Activated naive CD8-positive, alpha-beta T cell treated with anti-CD3 and anti-CD28 coated beads, Interleukin-2, amount 10 ng/mL, durations not matched to agents 7 days and 5 days (primary cell): Measurements from ENCODE around the gene DDAH2. TPM values are rescaled to one million over a fixed set of nuclear protein-coding genes. Genes with fewer than 3 reads are reported as not detected.

Experiments used
- ATAC-seq: fragments of 150-1000 bp; cut with Tn5 transposase; one replicate; pipeline ENCODE4 v1.10.0; 2021; ENCODE audit warnings: low read depth, moderate library complexity
- POLR2A ChIA-PET: fragments of 350-600 bp; sonication (Branson Sonifier 250); formaldehyde crosslinking; loops from one replicate; lab custom pipeline; 2021; ENCODE audit warnings: antibody characterized with exemption; lab: Charles Lee
- DNase-seq: peaks from one replicate; pipeline ENCODE4 v3.0.0; 2021
- H3K27ac Mint-ChIP-seq: one replicate; pipeline ENCODE4 v1.8.0; 2022; ENCODE audit warnings: mild to moderate bottlenecking, mixed read lengths
- H3K27me3 Mint-ChIP-seq: one replicate; pipeline ENCODE4 v1.8.0; 2022; ENCODE audit warnings: mild to moderate bottlenecking, moderate library complexity, mixed read lengths
- H3K36me3 Mint-ChIP-seq: one replicate; pipeline ENCODE4 v1.8.0; 2021; ENCODE audit warnings: mild to moderate bottlenecking, mixed read lengths
- H3K4me1 Mint-ChIP-seq: one replicate; pipeline ENCODE4 v1.8.0; 2021; ENCODE audit warnings: mixed read lengths
- H3K4me3 Mint-ChIP-seq: one replicate; pipeline ENCODE4 v1.8.0; 2022; ENCODE audit warnings: mild to moderate bottlenecking, moderate library complexity, mixed read lengths
- H3K9me3 Mint-ChIP-seq: one replicate; pipeline ENCODE4 v1.8.0; 2021; ENCODE audit warnings: mixed read lengths
- microRNA-seq: library from miRNA; unstranded; fragments of <30 nt; microRNA quantifications from one replicate; pipeline ENCODE4 v1.2.0, GENCODE V29; 2022
- total RNA-seq, 2 experiments: library from RNA; stranded (reverse); gene quantifications; one replicate each; pipeline ENCODE4 v1.2.3, GENCODE V29; 2021

The DDAH2 gene
- total RNA-seq, 2 experiments from 2014 or later, result 28.3 to 29.1 TPM

DNA sequence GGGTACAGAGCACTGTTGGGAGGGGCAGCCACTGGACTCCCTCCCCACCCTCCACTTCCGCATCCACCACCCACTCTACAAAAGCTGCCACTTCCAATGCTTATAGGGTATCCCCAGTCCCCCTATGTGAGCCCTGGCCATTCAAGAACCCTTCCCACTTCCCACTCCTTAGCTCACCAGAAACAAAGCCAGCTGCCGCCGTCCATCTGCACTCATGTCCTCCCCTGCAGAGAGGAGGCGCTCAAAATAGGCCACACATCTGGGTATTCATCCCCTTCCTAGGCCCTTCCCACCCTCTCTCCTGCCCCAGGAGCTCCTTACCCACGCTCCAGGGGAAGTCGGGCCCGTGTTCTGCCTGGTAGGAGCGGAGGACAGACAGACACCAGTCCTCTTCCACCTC is 41.8 kb downstream of the DDAH2 start:
- ATAC-seq, result no peak
- no peaks in the 10 kb centered on the region for H3K9me3 Mint-ChIP-seq
- no peaks in the 10 kb centered on the region for H3K4me1 Mint-ChIP-seq
- H3K36me3 Mint-ChIP-seq, result peaks cover 4% of the 10 kb centered on the region
- DNase-seq, result no peak
- no peak overlapping the region for H3K4me3 Mint-ChIP-seq
- no peak overlapping the region for H3K27ac Mint-ChIP-seq
- H3K27me3 Mint-ChIP-seq, result no peaks in the 10 kb centered on the region
- POLR2A ChIA-PET, result interaction anchor here (1.1 kb wide), 1 partner anchor 12 kb away, joined by 3 read pairs; no protein-coding TSS in a partner anchor

GRCh38 chr6:31686483-31686882 is 42.6 kb downstream of the DDAH2 start:
- no peaks in the 10 kb centered on the region for H3K27me3 Mint-ChIP-seq

DNA sequence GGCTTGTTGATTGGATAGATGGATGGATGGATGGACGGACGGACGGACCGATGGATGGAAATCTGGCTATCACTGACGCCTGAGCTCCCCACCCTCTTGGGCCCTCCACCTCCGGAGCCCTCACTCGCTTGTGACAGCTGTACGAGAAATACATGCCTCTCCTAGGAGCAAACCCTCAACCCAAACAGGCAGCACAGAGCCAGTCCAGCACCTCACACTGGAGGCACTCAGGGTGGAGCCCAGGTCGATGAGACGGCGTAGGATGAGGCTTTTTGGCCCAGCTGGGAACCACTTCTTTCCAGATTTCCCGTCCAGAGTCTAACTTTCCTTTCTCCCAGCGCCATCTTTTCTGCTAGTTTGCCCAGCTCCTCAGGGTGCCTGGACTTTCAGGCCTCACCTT is 45.5 kb downstream of the DDAH2 start:
- ATAC-seq, result no peak
- no peak for DNase-seq
- Mint-ChIP-seq H3K36me3 (peaks cover 4% of the 10 kb centered on the region), H3K27me3 (no peaks in the 10 kb centered on the region), H3K4me1 (peaks cover 23% of the 10 kb centered on the region), H3K27ac (no peak overlapping the region), H3K9me3 (no peaks in the 10 kb centered on the region), H3K4me3 (no peak overlapping the region)
- POLR2A ChIA-PET, result interaction anchor here (0.7 to 1.2 kb wide), 3 partner anchors 19 to 64 kb away, joined by 3 read pairs; partner anchors contain the start of gene GPANK1

More at GRCh38 chr6:31686483-31686882, 42.6 kb downstream of the DDAH2 start:
- ATAC-seq (no peak), DNase-seq (no peak)
- peak overlapping the region; percentile 7 for H3K27ac Mint-ChIP-seq
- peaks cover 2% of the 10 kb centered on the region for H3K4me1 Mint-ChIP-seq
- H3K4me3 Mint-ChIP-seq, result no peak overlapping the region
- POLR2A ChIA-PET, result interaction anchor here (1.1 to 1.6 kb wide), 2 partner anchors 11 to 16 kb away, joined by 3 read pairs; no protein-coding TSS in a partner anchor
- no peaks in the 10 kb centered on the region for H3K9me3 Mint-ChIP-seq
- peaks cover 4% of the 10 kb centered on the region for H3K36me3 Mint-ChIP-seq

- peaks cover 28% of the 10 kb centered on the region for H3K4me1 Mint-ChIP-seq
- no peaks in the 10 kb centered on the region for H3K27me3 Mint-ChIP-seq
- peak overlapping the region; percentile 79 for H3K4me3 Mint-ChIP-seq
- DNase-seq (peak; percentile 64), ATAC-seq (peak; percentile 55)
- H3K9me3 Mint-ChIP-seq, result no peaks in the 10 kb centered on the region
- H3K36me3 Mint-ChIP-seq, result no peaks in the 10 kb centered on the region
- POLR2A ChIA-PET, result interaction anchor here (0.6 to 2.7 kb wide), 8 partner anchors 13 to 149 kb away, joined by 3 to 16 read pairs (median 6); partner anchors contain the start of genes ABHD16A, MPIG6B and MSH5
- H3K27ac Mint-ChIP-seq, result peak overlapping the region; percentile 77
Observed at GRCh38 chr6:31681135-31681671, 47.9 kb downstream of the DDAH2 start.

DNA sequence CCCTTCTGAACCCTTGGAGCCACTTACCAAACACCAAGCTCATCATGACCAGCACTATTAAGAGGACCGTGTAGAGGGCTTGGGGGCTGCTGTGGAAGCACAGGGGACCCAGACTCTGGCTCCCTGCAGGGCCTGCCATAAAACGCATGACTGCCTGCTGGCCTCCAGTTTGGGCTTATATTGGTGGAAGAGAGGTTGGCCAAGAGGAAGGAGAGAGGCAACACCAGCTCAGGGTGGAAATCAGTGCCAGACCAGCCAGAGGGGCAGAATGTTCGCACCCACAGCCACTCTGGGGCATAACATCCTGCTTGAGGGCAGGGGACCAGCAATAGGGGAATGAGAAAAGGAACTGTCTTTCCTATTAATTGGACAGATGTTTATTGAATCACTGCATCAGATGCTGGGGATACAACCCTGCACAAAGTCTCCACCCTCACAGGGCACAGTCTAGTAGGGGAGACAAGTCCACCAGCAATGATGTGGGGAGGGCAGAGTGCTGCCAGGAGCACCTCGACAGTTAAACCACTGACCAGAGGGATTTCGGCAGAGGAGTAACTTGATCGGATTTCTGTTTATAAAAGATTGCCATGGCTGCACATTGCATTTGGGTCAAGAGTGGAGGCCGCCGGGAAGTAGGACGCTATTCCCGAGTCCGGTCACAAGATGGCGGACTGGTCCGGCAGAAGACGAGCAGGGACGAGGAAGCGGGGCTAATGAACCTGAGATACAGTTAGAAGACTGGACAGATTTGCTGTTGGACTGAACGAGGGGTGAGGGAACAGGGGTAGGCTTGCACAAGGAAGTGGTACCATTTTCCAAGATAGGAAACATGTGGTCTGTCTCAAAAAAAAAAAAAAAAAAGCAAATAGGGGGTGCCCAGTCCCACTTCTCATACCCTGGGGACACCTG is 48.6 kb downstream of the DDAH2 start, which contains the start of gene LY6G5C:
LY6G5C (minus strand) TSS at position 842 of the 909 bp plus-strand sequence; CDS start at position 148, 694 bp downstream.
- Mint-ChIP-seq H3K36me3 (no peaks in the 10 kb centered on the region), H3K27ac (peak within 1 kb of the TSS; percentile 77), H3K4me1 (peaks cover 28% of the 10 kb centered on the region), H3K4me3 (peak within 1 kb of the TSS; percentile 79), H3K27me3 (no peaks in the 10 kb centered on the region), H3K9me3 (no peaks in the 10 kb centered on the region)
- ATAC-seq, result peak; percentile 57
- DNase-seq, result peak; percentile 68
- POLR2A ChIA-PET, result interaction anchor here (0.6 to 2.7 kb wide), 7 partner anchors 13 to 149 kb away, joined by 3 to 16 read pairs (median 6); partner anchors contain the start of genes ABHD16A, MPIG6B and MSH5

GRCh38 chr6:31677955-31678354 is 51.1 kb downstream of the DDAH2 start:
- no peak overlapping the region for H3K4me3 Mint-ChIP-seq
- ATAC-seq (no peak), DNase-seq (no peak)
- peaks cover 2% of the 10 kb centered on the region for H3K36me3 Mint-ChIP-seq
- H3K4me1 Mint-ChIP-seq, result peaks cover 30% of the 10 kb centered on the region
- no peaks in the 10 kb centered on the region for H3K9me3 Mint-ChIP-seq
- no peak overlapping the region for H3K27ac Mint-ChIP-seq
- POLR2A ChIA-PET, result interaction anchor here (2.0 kb wide), 1 partner anchor 62 kb away, joined by 7 read pairs; the partner anchor contains the start of gene MSH5
- H3K27me3 Mint-ChIP-seq, result no peaks in the 10 kb centered on the region

Small RNA genes within 50 kb of the gene (microRNA-seq; reads per million reads assigned to microRNA genes)
- gene MIR4646, result not detected

Other genes starting within 250 kb of the DDAH2 start
- 10 to 100 TPM; 41.5 to 42.8 TPM for gene MICB, start 231.2 kb downstream of the DDAH2 start, total RNA-seq
- not detected for gene MCCD1, start 200.3 kb downstream of the DDAH2 start, total RNA-seq
- gene DDX39B, start 187.3 kb downstream of the DDAH2 start, total RNA-seq, result 100 to 1,000 TPM; 531 to 555 TPM
- gene ATP6V1G2, start 182.7 kb downstream of the DDAH2 start, total RNA-seq, result 1 to 10 TPM; 4.5 to 5.5 TPM
- gene NFKBIL1, start 181.7 kb downstream of the DDAH2 start, total RNA-seq, result 10 to 100 TPM; 15.4 to 17.6 TPM
- 10 to 100 TPM; 15.2 to 16.7 TPM for gene LTA, start 157.0 kb downstream of the DDAH2 start, total RNA-seq
- gene TNF, start 153.7 kb downstream of the DDAH2 start, total RNA-seq, result 10 to 100 TPM; 18.5 to 18.6 TPM
- 100 to 1,000 TPM; 426 to 431 TPM for gene LTB, start 146.9 kb downstream of the DDAH2 start, total RNA-seq
- 100 to 1,000 TPM in 1 of 2 experiments, 10 to 100 TPM in 1; 91.8 to 105 TPM for gene LST1, start 143.0 kb downstream of the DDAH2 start, total RNA-seq
- gene NCR3, start 136.3 kb downstream of the DDAH2 start, total RNA-seq, result 10 to 100 TPM; 69.7 to 70.0 TPM
- gene AIF1, start 114.1 kb downstream of the DDAH2 start, total RNA-seq, result 100 to 1,000 TPM; 117 to 118 TPM
- 100 to 1,000 TPM; 257 to 278 TPM for gene PRRC2A, start 108.6 kb downstream of the DDAH2 start, total RNA-seq
- 100 to 1,000 TPM; 242 to 251 TPM for gene BAG6, start 76.6 kb downstream of the DDAH2 start, total RNA-seq
- gene APOM, start 73.4 kb downstream of the DDAH2 start, total RNA-seq, result 1 to 10 TPM; 3.1 to 4.6 TPM
- 10 to 100 TPM; 30.7 to 32.2 TPM for gene C6orf47, start 68.5 kb downstream of the DDAH2 start, total RNA-seq
- gene GPANK1, start 64.3 kb downstream of the DDAH2 start, total RNA-seq, result 10 to 100 TPM; 30.7 to 32.0 TPM
- gene CSNK2B, start 63.2 kb downstream of the DDAH2 start, total RNA-seq, result 100 to 1,000 TPM; 206 to 216 TPM
- 10 to 100 TPM; 33.8 to 36.4 TPM for gene LY6G5B, start 59.3 kb downstream of the DDAH2 start, total RNA-seq
- 1 to 10 TPM; 3.5 to 4.6 TPM for gene LY6G5C, start 48.2 kb downstream of the DDAH2 start, total RNA-seq
- 10 to 100 TPM; 57.8 to 64.0 TPM for gene ABHD16A, start 26.0 kb downstream of the DDAH2 start, total RNA-seq
- not detected for gene LY6G6F, start 22.4 kb downstream of the DDAH2 start, total RNA-seq
- not detected for gene LY6G6D, start 14.0 kb downstream of the DDAH2 start, total RNA-seq
- not detected for gene LY6G6C, start 7.6 kb downstream of the DDAH2 start, total RNA-seq
- 1 to 10 TPM; 1.2 to 1.5 TPM for gene MPIG6B, start 5.9 kb downstream of the DDAH2 start, total RNA-seq
- gene CLIC1, start 7.2 kb upstream of the DDAH2 start, total RNA-seq, result 100 to 1,000 TPM; 425 to 456 TPM
- gene MSH5, start 10.7 kb upstream of the DDAH2 start, total RNA-seq, result 10 to 100 TPM; 59.2 to 68.2 TPM
- 10 to 100 TPM; 13.1 to 18.1 TPM for gene SAPCD1, start 33.4 kb upstream of the DDAH2 start, total RNA-seq
- 1 to 10 TPM; 5.2 to 5.7 TPM for gene VWA7, start 48.0 kb upstream of the DDAH2 start, total RNA-seq
- gene VARS1, start 66.5 kb upstream of the DDAH2 start, total RNA-seq, result 10 to 100 TPM; 68.2 to 75.3 TPM
- 10 to 100 TPM; 89.9 to 97.9 TPM for gene LSM2, start 77.7 kb upstream of the DDAH2 start, total RNA-seq
- gene HSPA1L, start 86.0 kb upstream of the DDAH2 start, total RNA-seq, result 1 to 10 TPM; 3.3 to 4.5 TPM
- 10 to 100 TPM; 62.2 to 63.5 TPM for gene HSPA1A, start 86.2 kb upstream of the DDAH2 start, total RNA-seq
- gene HSPA1B, start 98.4 kb upstream of the DDAH2 start, total RNA-seq, result 10 to 100 TPM; 49.0 to 55.7 TPM
- 10 to 100 TPM; 15.5 to 16.4 TPM for gene NEU1, start 133.5 kb upstream of the DDAH2 start, total RNA-seq
- not detected for gene SLC44A4, start 149.7 kb upstream of the DDAH2 start, total RNA-seq
- 10 to 100 TPM; 77.5 to 80.6 TPM for gene EHMT2, start 168.4 kb upstream of the DDAH2 start, total RNA-seq
- gene ZBTB12, start 172.8 kb upstream of the DDAH2 start, total RNA-seq, result 1 to 10 TPM; 1.4 to 1.9 TPM
- gene C2, start 198.4 kb upstream of the DDAH2 start, total RNA-seq, result 1 to 10 TPM; 2.1 to 2.2 TPM
- 1 to 10 TPM; 1.2 to 2.1 TPM for gene CFB, start 216.8 kb upstream of the DDAH2 start, total RNA-seq
- 10 to 100 TPM; 61.3 to 62.5 TPM for gene NELFE, start 229.7 kb upstream of the DDAH2 start, total RNA-seq
- gene SKIC2, start 229.9 kb upstream of the DDAH2 start, total RNA-seq, result 100 to 1,000 TPM; 102 to 112 TPM
- 10 to 100 TPM; 22.4 to 28.6 TPM for gene DXO, start 242.8 kb upstream of the DDAH2 start, total RNA-seq